ENCODE measurements around the gene ASB18. TPM values are rescaled to one million over a fixed set of nuclear protein-coding genes. Genes with fewer than 3 reads are reported as not detected.

ASB18 gene
- total and polyA plus RNA-seq, 2 donors (not counting 3 experiments of a cell fraction or from before 2014, with no cell fraction given) = not detected

GRCh38 chr2:236211296-236211695 is 52.9 kb downstream of the ASB18 start:
- no peak for DNase-seq (ENCODE audit: low read depth, low spot score)
- Histone ChIP-seq H4K20me1 (replicated peaks; ENCODE audit: control insufficient read depth, extremely low read depth, insufficient read depth, low read length) (no peaks in the 10 kb centered on the region), H3K27me3 (ENCODE audit: control insufficient read depth in 2 of 2, insufficient read depth in 2 of 2, low read length in 2 of 2) (no peaks in the 10 kb centered on the region), H3K4me3 (replicated peaks in 1 of 3; ENCODE audit: insufficient read depth in 1 of 3, low read depth in 1 of 3, low read length in 3 of 3) (no peak overlapping the region), H3K36me3 (ENCODE audit: control insufficient read depth in 2 of 2, extremely low read depth in 1 of 2, insufficient read depth in 2 of 2, low read length in 2 of 2) (no peaks in the 10 kb centered on the region), H3K9ac (replicated peaks; ENCODE audit: extremely low read depth, insufficient read depth, low read length) (no peak overlapping the region), H3K27ac (ENCODE audit: insufficient read depth, low read depth, low read length) (no peak overlapping the region), H3K9me1 (replicated peaks; ENCODE audit: control insufficient read depth, extremely low read depth, insufficient read depth, low read length) (no peaks in the 10 kb centered on the region), H3K4me1 (ENCODE audit: control insufficient read depth, extremely low read depth, insufficient read depth, low read length) (peaks cover 10% of the 10 kb centered on the region), H3K79me2 (ENCODE audit: control insufficient read depth, insufficient read depth, low read length) (no peaks in the 10 kb centered on the region), H3K9me3 (replicated peaks; ENCODE audit: control insufficient read depth, insufficient read depth, low read length) (no peaks in the 10 kb centered on the region), H2AFZ (ENCODE audit: low read depth, low read length) (no peak overlapping the region), H3K4me2 (ENCODE audit: insufficient read depth, low read length) (no peak overlapping the region)
- CTCF ChIA-PET = no interaction called here
- intact Hi-C loops (cut with micrococcal nuclease) = no loop called here
- BruUV-seq (replicated peaks) = no TSS peak
- FAIRE-seq = no peak
- dilution Hi-C loops (cut with MboI; ENCODE audit: extremely low pct_ligation_motif_present, low sequenced_read_pairs) = no loop called here
- TF ChIP-seq GATA2 (IDR thresholded peaks at IDR 0.05; ENCODE audit: insufficient read depth, insufficient read length, low read depth, low read length) (no peak), CTCF (IDR thresholded peaks at IDR 0.05; ENCODE audit: extremely low read depth in 1 of 2, insufficient read depth in 1 of 2, low read depth in 1 of 2, low read length in 2 of 2) (no peak), JUN (IDR thresholded peaks at IDR 0.05; ENCODE audit: borderline replicate concordance, insufficient read depth, insufficient read length, low read depth) (no peak), POLR2AphosphoS5 (IDR thresholded peaks at IDR 0.05; ENCODE audit: insufficient read depth, low read depth, low read length) (no peak), FOS (IDR thresholded peaks at IDR 0.05; ENCODE audit: borderline replicate concordance, insufficient read depth, low read length) (no peak), POLR2A (IDR thresholded peaks at IDR 0.05; ENCODE audit: low read depth, low read length) (no peak), EZH2 (IDR thresholded peaks at IDR 0.05; ENCODE audit: borderline replicate concordance, low read depth, low read length, severe bottlenecking) (no peak), MAX (IDR thresholded peaks at IDR 0.05; ENCODE audit: insufficient read depth, insufficient read length) (no peak), MYC (IDR thresholded peaks at IDR 0.05; ENCODE audit: low read depth, low read length) (no peak)
- POLR2A ChIA-PET = no interaction called here

All from endothelial cell of umbilical vein (primary cell).